Left lung (tissue), 10 donors: ENCODE results near the gene SLC25A43. TPM values are rescaled to one million over a fixed set of nuclear protein-coding genes. Genes with fewer than 3 reads are reported as not detected.
"Not testable (repeated sequence)": the region's sequence is repeated elsewhere in the genome, so short reads cannot be mapped to it uniquely, and the experiment has no call there.

Source experiments
- ATAC-seq: fragments of 200-7000 bp; cut with Tn5 transposase; one replicate; pipeline ENCODE4 v1.9.1; 2020; ENCODE audit warnings: moderate library complexity
- DNase-seq, 4 donors: peaks; one replicate each; pipeline ENCODE4 v3.0.0-alpha.2; 2013 to 2020
- H3K27ac ChIP-seq, 2 donors: fragments of 200-600 bp; sonication (generic) in 1 of 2; one replicate each; pipeline versions ENCODE4 v1.5.0 to v1.8.0; 2020 to 2021
- H3K27me3 ChIP-seq, 2 donors: fragments of 200-600 bp; sonication (generic) in 1 of 2; one replicate each; pipeline versions ENCODE4 v1.5.0 to v1.8.0; 2020 to 2021
- H3K36me3 ChIP-seq, 2 donors: fragments of 200-600 bp; sonication (generic) in 1 of 2; one replicate each; pipeline versions ENCODE4 v1.5.0 to v1.8.0; 2020 to 2021
- H3K4me1 ChIP-seq, 2 donors: fragments of 200-600 bp; one replicate each; pipeline ENCODE4 v1.8.0; 2021
- H3K4me3 ChIP-seq, 2 donors: fragments of 200-600 bp; sonication (generic) in 1 of 2; one replicate each; pipeline versions ENCODE4 v1.5.0 to v1.8.0; 2020 to 2021; ENCODE audit warnings: mild to moderate bottlenecking in 1 of 2
- H3K9me3 ChIP-seq, 2 donors: fragments of 200-600 bp; sonication (generic) in 1 of 2; one replicate each; pipeline versions ENCODE4 v1.5.0 to v1.8.0; 2020 to 2021
- CTCF ChIP-seq, 2 donors: fragments of 200-600 bp; sonication (generic) in 1 of 2; IDR thresholded peaks; one replicate each; pipeline versions ENCODE4 v1.5.0 to v1.8.0; 2021; ENCODE audit warnings: antibody characterized with exemption in 2 of 2
- intact Hi-C, 2 donors: fragments of 100-400 bp; cut with DNase I; formaldehyde crosslinking; loops; one replicate each; pipeline versions ENCODE4 v1.11.2 to v1.14.2; 2022
- polyA plus RNA-seq, 6 donors: library from polyadenylated mRNA; unstranded; fragments of 120-200 nt; gene quantifications; one replicate each; pipeline ENCODE4 v1.2.1, GENCODE V29; 2013; ENCODE audit not compliant: insufficient read length in 6 of 6
- total RNA-seq, 2 donors: library from RNA; stranded (reverse); fragmentation: NEBNext Ultra II Directional; extraction: Animal tissue kit (Norgen Biotek cat#: 25700); gene quantifications; one replicate each; pipeline ENCODE4 v1.2.1, GENCODE V29; 2021
- donor health status: DM: no; HTN: yes; CAD: no.
- donor health status: DM: no; HTN: no; CAD: no.

SLC25A43 gene
- total and polyA plus RNA-seq, 8 donors = 5.2 to 18.7 (median 8.9) TPM

GRCh38 chrX:119374736-119375135 lies 24.4 kb upstream of the SLC25A43 start:
- ATAC-seq (no peak), DNase-seq (no peak)
- H3K36me3 ChIP-seq = no peaks in the 10 kb centered on the region
- no peaks in the 10 kb centered on the region for H3K27me3 ChIP-seq
- H3K9me3 ChIP-seq = no peaks in the 10 kb centered on the region
- H3K27ac ChIP-seq = no peak overlapping the region
- H3K4me3 ChIP-seq = no peak overlapping the region
- intact Hi-C loops = no loop called here
- H3K4me1 ChIP-seq = no peaks in the 10 kb centered on the region
- no peak for TF ChIP-seq CTCF (IDR thresholded peaks at IDR 0.05)

DNA sequence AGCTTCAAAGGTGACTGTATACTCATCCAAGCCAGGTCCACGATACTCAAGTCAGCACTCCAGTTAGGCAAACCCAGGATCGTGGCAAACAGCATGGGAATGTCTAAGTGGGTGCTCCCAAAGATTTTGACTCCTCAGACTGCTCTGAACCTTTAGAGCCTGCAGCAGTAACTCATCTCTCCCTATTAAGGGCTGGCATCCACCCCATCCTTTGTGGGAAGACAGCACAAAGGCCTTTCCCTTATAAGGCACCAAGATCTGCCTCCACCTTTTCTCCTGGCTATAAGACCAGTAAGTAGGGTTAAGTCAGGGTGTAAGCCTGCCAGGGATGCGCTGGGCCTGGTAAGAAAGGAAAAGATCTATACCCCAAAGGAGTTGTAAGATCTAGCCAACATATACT lies 23.6 kb upstream of the SLC25A43 start:
- no peak overlapping the region for H3K27ac ChIP-seq
- no peak for TF ChIP-seq CTCF (IDR thresholded peaks at IDR 0.05)
- no peaks in the 10 kb centered on the region for H3K27me3 ChIP-seq
- H3K4me1 ChIP-seq = no peaks in the 10 kb centered on the region
- intact Hi-C loops = no loop called here
- H3K4me3 ChIP-seq = no peak overlapping the region
- no peaks in the 10 kb centered on the region for H3K36me3 ChIP-seq
- ATAC-seq (no peak), DNase-seq (no peak)
- no peaks in the 10 kb centered on the region for H3K9me3 ChIP-seq

- DNase-seq (no peak), ATAC-seq (peak; percentile 70)
- H3K27ac ChIP-seq = no peak overlapping the region
- H3K4me1 ChIP-seq = no peaks in the 10 kb centered on the region
- H3K27me3 ChIP-seq = no peaks in the 10 kb centered on the region
- no peaks in the 10 kb centered on the region for H3K36me3 ChIP-seq
- no peaks in the 10 kb centered on the region for H3K9me3 ChIP-seq
- no peak for TF ChIP-seq CTCF (IDR thresholded peaks at IDR 0.05)
- intact Hi-C loops = no loop called here
- no peak overlapping the region for H3K4me3 ChIP-seq
Measured at GRCh38 chrX:119376312-119376711, 22.8 kb upstream of the SLC25A43 start.

DNA sequence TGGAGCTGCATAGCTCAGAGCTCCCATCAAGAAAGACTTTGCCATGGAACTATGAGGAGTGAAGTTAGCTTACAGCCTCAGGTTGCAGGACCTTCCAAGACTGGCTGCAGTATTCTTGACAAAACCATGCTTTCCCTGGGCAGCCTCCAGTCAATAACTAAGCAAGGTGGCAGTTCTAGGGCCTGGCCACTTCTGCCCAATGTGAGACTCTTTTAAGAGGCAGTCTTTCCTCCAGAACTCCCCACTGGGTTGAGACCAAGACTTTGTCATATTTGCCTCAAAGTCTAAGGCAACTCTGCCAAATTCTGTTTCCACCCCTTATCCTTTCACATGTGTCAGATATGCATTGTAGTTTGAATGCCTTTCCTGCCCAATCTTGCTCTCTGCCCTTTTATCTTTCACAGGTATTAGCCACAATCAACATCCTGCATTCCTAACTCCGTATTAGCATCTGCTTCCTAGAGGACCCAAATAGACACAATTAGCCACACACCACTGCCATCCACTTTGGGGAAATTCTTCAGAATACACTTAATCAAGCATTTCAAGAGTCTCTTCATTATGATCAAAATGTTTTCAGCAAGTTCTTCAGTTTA lies 17.7 kb upstream of the SLC25A43 start:
- no peak for TF ChIP-seq CTCF (IDR thresholded peaks at IDR 0.05)
- no peaks in the 10 kb centered on the region for H3K27me3 ChIP-seq
- H3K4me3 ChIP-seq = no peak overlapping the region
- H3K27ac ChIP-seq = no peak overlapping the region
- no peaks in the 10 kb centered on the region for H3K9me3 ChIP-seq
- intact Hi-C loops = no loop called here
- no peak for DNase-seq
- no peaks in the 10 kb centered on the region for H3K4me1 ChIP-seq
- no peaks in the 10 kb centered on the region for H3K36me3 ChIP-seq
- ATAC-seq = no peak

GRCh38 chrX:119382606-119383005 lies 16.5 kb upstream of the SLC25A43 start:
- ATAC-seq (no peak), DNase-seq (no peak)
- Histone ChIP-seq H3K36me3 (no peaks in the 10 kb centered on the region), H3K4me3 (no peak overlapping the region), H3K27ac (no peak overlapping the region), H3K9me3 (no peaks in the 10 kb centered on the region), H3K27me3 (no peaks in the 10 kb centered on the region), H3K4me1 (no peaks in the 10 kb centered on the region)
- no peak for TF ChIP-seq CTCF (IDR thresholded peaks at IDR 0.05)
- intact Hi-C loops = no loop called here

GRCh38 chrX:119386685-119387084 lies 12.5 kb upstream of the SLC25A43 start:
- ATAC-seq, intact Hi-C loops, H3K36me3 ChIP-seq, H3K27me3 ChIP-seq, H3K4me1 ChIP-seq, DNase-seq, H3K4me3 ChIP-seq, H3K9me3 ChIP-seq, H3K27ac ChIP-seq: not testable (repeated sequence)

DNA sequence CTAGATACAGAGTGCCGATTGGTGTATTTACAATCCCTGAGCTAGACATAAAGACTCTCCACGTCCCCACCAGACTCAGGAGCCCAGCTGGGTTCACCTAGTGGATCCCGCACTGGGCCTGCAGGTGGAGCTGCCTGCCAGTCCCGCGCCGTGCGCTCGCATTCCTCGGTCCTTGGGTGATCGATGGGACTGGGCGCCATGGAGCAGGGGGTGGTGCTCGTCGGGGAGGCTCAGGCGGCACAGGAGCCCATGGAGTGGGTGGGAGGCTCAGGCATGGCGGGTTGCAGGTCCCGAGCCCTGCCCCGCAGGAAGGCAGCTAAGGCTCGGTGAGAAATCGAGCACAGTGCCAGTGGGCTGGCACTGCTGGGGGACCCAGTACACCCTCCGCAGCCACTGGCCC lies 11.7 kb upstream of the SLC25A43 start:
- H3K4me3 ChIP-seq, intact Hi-C loops, H3K4me1 ChIP-seq, DNase-seq, H3K27ac ChIP-seq, H3K27me3 ChIP-seq, H3K36me3 ChIP-seq, H3K9me3 ChIP-seq, ATAC-seq: not testable (repeated sequence)
